Jurkat, Clone E6-1 (cell line): Measurements from ENCODE around the gene HTRA1.

Experiments used
- DNase-seq: peaks from one replicate; pipeline ENCODE4 v3.0.0-alpha.2; 2011; ENCODE audit warnings: low read depth, low spot score
- H3K4me3 ChIP-seq: 2 replicates; pipeline ENCODE4 v1.5.1; 2011; ENCODE audit warnings: mild to moderate bottlenecking, low read length, control low read depth, moderate library complexity

HTRA1 gene

DNA sequence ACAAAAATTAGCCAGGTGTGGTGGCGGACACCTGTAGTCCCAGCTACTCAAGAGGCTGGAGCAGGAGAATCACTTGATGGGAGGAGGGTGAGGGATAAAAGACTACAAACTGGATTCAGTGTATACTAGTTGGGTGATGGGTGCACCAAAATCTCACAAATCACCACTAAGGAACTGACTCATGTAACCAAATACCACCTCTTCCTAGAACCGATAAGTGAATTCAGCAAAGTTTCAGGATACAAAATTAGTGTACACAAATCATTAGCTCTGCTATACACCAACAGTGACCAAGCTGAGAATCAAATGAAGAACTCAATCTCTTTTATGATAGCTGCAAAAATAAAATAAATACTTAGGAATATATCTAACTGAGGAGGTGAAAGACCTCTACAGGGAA lies 76.2 kb downstream of the HTRA1 start:
- DNase-seq, result no peak

DNA sequence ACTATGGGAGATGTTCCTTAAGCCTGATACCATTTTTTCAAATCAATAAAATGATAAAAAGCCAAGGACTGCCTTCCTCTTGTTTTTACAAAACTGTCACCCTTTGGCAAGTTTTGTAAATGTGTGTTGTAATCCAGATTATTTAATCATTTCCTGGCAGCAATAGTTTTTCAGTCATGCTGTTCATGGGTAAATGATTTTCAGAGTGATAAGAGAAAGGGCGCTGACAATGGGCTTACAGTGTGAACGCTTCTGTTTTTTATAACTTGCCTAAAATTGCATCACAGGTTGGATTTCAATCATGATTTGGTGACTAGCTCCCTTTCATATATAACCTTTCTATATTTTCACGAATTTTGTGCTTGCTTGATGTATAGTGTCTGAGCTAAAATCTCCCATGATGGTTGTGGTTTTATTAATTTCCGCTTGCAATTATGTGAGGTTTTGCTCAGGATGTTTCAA lies 80.2 kb downstream of the HTRA1 start:
- DNase-seq, result peak; percentile 70
- no peak overlapping the region for H3K4me3 ChIP-seq

More for the DNA sequence above, 76.2 kb downstream of the HTRA1 start:
- no peak overlapping the region for H3K4me3 ChIP-seq

DNA sequence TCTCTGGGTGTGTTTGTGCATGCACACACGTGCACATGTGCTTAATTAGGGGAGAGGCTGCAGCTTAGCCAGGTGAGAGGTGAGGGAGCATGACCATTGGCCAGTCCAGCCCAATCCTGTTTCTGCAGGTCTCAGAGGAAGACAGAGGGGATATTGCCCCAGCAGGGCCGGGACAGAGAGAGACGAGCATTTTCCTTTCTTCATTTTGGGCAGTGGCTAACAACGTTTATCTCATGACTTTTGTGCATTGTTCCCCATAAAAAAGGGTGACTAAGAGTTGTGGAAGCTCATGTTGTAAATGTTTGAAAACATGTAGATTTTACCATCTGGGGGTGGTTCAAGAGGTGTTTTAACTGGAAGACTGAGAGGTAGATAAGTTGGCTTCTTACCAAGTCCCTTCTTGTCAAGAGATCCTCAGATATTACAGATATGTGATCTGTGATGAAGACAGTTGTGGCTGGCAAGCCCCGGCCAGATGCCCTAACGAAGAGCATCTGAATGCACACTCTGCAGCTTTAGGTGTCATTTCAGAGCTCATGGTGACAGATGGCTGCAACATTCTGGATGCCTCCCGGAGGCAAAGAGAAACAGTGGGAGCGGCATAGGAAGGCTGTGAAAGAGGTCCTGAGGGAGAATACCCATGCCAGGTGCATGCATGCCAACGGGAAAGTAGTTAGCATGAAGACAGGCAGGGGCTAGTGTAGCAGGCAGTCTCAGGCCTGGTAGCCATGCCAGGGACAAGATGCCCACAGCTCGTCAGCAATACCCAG lies 82.5 kb downstream of the HTRA1 start:
- no peak overlapping the region for H3K4me3 ChIP-seq
- no peak for DNase-seq

DNA sequence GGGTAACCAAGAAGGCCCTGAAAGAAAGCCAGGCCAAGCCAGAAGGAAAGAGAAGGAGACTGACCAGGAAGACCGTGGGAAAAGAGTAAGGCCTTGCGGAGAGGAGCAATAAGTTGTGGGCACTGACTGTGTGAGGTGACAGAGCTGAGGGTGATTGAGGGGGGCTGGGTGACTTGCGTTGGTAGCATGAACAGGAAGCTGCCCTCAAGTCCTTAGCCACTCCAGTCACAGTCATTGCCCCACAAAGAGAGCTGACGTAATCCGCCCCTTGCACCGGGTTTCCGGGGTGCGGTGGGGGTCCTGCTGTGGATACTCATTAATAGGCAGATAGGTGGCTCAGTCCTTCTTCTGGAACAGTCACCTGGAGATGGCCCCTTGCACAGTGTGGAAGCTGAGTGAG lies 83.1 kb downstream of the HTRA1 start:
- no peak overlapping the region for H3K4me3 ChIP-seq
- DNase-seq, result no peak

DNA sequence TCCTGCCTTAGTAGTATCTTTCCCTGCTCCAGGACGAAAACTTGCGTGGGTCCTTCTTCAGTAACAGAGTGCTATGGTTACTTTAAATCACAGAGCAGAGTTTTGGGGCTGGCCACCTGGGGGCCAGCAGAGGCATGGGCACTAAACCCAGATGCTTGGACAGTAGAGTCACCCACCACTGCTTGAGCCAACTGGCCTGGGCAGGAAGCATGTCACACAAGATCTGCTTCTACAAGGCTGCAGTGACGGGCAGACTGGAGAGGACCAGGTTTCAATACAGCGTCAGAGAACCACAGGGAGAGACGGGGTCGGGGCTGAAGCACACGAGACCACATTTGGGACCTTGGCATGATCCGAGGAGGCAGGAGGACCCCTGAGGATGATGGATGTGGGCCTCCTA lies 84.9 kb downstream of the HTRA1 start:
- DNase-seq, result no peak

DNA sequence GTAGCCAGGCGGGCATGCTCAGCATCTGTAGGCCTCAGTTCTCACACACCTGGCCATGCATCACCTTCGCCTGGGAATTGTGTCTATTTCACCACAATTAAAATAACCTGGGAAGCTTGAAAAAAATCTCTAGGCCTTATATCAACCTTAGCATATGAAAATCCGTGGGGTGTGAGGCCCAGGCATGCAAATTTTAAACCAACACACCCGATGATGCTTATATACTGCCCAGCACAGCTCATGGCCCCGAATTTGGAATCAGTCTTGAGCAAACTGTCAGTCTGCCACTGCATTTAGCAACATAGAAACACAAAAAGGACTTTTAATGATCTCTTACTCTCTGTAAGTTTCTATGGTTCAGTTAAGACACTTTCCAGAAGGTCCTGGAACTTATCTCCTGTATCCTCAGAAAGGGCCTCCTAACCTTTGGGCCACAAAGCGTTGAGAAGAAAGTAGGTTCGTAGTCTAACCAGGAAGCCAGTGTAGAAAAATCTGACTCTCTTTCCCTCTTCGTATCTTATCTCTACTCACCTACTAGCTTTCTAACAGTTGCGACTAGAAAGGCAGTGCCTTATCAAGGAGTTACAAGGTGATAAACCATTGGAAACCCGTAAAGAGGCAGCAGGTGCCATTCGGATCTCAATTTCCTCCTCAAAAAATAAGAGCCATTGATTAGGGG lies 87.2 kb downstream of the HTRA1 start:
- no peak for DNase-seq
- no peak overlapping the region for H3K4me3 ChIP-seq

More for the DNA sequence above, 84.9 kb downstream of the HTRA1 start:
- H3K4me3 ChIP-seq, result no peak overlapping the region

DNA sequence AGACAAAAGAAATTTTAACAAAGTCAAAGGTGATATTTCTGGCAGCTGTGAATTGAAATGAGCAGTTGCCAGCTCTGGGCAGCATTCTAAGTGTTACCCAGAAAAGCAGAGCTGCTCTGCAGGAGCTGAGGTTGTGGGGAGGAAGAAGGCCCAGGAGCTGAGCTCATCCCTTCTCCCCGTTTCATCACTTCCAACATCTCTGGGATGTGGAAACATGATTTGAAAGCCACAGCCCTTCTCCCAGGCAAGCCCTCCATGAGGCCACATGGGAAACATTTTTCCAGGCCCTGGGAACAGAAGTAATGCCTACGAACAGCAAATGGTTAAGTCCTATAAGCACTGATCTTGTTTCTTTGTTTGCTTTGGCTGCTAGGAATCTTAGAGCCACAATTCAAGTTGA lies 88.3 kb downstream of the HTRA1 start:
- no peak for DNase-seq
- no peak overlapping the region for H3K4me3 ChIP-seq

DNA sequence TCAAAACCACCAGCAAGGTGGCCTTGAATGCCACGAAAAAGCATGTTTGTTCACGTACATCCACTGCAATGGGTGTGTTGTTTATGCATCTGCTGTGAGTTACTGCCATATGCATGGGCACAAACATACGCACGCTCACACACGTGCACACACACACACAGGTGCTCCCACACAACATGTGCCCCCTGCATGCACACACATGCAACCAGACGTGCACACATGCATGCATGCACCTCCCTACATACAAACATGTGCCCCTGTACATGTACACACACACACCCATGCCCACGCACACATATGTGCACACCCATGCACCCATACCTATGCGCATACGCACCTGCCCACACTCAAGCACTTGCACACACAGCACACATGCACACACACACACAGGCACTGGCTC lies 89.1 kb downstream of the HTRA1 start:
- no peak for DNase-seq
- H3K4me3 ChIP-seq, result no peak overlapping the region

DNA sequence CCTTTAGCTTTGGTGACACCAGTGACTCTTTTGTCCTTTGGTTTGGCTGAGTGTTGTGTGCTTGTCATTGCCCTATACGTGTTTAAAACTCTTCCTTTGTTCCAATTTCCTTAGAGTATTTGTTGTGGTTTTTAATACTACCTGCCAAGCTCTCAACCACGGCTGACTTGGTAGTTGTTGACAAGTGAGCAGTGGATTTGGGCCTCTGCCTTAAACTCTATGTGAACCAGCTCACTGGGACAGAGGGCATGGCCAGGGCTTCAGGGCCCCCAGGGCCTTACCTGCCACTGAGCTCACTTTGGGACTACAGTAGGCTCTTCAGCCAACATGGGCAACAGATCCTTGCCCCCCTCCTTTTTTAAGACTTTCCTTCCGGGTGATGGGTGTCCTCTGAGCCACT lies 89.6 kb downstream of the HTRA1 start:
- H3K4me3 ChIP-seq, result no peak overlapping the region
- peak; percentile 68 for DNase-seq

DNA sequence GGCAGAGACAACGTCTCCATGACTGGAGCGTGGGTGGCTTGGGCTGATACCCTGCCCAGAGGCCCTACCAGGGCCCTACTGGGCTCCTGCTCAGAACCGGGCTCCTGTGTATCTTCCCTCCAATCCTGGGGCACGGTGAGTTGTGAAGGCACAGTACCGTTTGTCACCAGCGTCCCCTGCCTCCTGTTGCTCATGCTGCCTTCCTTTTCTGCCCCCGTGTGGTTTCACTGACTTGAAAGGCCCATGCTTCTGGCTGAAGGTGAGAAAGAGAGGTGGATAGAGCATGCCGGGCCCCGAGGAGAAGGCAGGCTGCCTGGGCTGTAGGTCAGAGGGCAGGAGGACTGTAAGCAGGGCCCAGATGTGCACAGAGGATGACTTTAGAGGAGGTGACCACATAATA lies 90.1 kb downstream of the HTRA1 start:
- peak; percentile 74 for DNase-seq
- no peak overlapping the region for H3K4me3 ChIP-seq

DNA sequence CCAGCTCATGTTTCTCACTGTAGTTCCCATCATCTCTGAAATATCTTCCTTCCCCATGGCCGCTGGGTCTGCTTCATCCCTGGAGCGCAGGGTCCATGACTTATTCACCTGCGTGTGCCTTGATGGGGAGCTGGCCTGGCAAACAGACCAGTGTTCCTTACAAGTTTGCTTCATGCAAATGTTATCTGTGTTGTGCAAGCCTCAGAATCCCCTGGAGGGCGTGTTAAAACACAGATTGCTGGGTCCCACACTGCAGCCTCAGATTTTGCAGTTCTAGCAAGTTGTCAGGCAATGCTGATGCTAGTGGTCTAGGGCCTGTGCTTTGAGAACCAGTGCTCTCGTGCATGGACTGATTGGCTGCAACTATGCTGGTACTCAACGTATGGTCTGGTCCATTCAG lies 92.0 kb downstream of the HTRA1 start:
- no peak for DNase-seq
- H3K4me3 ChIP-seq, result no peak overlapping the region

DNA sequence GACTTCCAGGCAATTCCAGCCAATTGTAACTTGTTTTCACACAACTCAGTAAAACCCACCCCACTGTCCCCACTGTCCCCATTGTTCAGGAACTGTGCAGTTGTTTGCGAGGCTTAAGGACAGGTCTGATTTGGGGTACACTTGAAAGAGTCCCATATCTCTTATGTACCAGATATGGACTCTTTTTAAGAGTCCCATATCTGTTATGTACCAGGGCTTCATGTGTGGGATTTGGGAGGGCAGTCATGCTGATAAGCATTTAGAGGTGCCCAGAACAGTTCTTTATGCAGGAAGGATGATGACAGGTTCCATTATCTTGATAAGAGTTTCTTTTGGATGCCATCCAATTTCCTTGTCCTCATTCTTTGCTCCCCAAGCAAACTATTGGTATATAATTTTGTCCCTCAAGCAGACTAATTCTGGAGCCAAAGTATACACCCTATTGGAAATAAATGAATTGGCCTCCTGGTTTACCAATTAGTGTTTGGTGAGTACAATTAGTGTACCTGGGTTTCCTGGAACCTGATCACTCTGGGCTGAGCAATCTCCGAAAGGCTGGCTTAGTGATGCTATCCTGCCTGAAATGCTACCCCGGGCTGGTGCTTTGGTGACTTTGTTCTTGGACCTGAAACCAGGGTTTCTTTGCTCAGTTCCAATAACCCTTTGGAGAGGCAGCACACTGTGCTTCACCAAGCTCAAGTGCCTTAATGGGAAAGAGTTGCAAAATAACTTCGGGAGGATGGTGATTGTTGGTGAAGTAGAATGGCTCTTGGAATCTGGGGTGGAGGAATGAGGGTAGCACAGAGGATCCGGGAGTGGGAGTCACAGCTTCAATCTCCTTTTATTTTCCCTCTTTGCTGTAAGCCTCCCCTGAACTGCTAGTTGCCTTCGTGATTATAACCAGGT lies 93.0 kb downstream of the HTRA1 start:
- DNase-seq, result no peak
- H3K4me3 ChIP-seq, result no peak overlapping the region

DNA sequence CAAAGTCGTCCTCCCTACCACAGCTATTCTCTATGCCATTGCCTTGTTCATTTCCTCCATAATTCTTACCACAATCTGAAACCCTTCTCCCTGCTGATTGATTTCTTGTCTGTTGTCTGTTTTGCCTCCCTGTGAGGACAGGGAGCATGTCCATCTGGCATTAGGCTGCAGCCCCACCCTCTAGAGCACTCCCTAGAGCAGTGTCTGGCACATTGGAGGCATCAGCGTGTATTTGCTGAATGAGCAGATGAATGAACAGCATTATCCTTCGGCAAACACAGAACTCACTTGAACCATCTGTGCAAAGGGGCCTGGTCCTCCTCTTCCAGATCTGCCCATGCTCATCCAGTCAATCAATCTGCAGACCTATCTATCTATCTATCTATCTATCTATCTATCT lies 94.1 kb downstream of the HTRA1 start:
- no peak overlapping the region for H3K4me3 ChIP-seq
- no peak for DNase-seq

DNA sequence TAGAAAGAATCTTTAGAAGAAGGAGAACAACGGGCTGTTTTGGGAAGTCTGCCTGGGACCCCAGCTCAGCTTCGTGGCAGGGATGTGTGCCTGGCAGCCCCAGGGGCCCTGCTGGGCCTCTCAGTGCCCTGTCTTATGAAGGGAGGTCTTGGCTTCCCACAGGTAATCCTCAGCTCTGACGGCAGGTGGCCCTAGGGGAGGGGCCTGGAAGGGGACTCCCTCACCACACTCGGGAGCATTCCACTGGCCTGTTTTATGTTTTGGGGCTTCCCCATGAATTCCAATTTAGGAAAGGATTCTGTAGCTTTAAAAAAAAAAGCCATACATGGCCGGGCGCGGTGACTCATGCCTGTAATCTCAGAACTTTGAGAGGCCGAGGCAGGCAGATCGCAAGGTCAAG lies 96.2 kb downstream of the HTRA1 start:
- H3K4me3 ChIP-seq, result no peak overlapping the region
- no peak for DNase-seq

DNA sequence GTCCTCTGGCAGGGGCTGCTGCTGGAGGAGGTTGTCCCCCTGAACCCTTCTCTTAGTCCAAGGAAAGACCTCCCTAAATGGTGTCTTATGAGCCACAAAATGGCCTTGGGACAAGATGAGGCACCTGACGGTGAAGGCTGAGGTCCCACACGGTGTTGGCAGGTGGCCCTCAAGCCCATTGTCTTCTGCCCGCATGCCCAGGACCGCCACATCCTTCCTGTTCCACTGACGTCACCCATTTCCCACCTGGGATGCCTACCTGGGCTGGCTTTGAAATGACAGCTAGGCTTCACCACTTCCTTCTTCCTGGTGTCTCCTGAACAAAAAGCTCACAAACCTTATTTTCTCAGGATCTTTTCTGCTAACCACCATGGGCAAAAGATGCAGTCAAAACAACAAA lies 97.1 kb downstream of the HTRA1 start:
- peak; percentile 91 for DNase-seq
- peak overlapping the region; percentile 23 for H3K4me3 ChIP-seq

DNA sequence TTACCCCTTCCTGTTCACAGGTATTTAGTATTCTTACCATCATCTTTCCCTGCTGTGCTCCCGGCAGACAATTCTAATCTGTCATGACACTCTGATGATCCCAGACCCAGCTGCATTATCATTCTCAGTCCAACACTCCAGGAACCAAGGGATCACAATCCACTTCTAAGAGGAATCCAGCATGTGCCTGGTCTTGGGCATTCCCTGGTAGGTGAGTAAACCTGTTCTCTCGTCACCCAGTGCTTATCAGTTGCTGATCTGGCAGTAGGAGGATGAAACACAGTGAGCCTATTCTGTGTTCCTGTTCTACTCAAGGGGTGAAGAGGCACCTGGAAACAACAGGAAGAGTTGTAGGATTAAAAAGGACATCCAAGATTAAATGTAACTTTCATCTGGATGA lies 97.9 kb downstream of the HTRA1 start:
- no peak overlapping the region for H3K4me3 ChIP-seq
- no peak for DNase-seq

DNA sequence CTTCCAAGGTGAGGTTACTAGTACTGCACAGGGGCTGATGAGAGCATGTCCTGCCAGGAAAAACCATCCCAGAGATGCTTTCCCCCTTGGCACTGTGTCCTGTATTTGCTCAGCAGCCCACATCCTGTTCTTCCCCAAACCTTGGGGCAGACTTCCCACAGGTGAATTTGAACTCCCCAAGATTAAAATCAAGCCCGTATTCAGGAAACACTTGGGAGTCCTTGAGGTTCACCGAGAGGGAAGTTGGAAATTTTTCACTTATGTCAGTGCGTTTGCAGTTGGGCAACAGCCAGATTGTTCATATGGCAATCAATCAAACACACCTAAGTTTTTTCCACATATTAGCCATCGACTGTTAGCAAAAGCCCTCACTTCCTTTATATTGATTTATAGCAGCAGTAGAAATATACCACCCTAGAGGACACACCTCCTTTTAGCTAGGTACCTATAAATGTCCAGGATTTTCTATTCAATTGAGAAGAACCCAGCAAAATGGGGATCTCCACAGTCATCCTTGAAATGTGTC lies 99.0 kb downstream of the HTRA1 start, which contains the start of gene DMBT1:
TSS of gene DMBT1 (plus strand) at position 476 of the 526 bp plus-strand sequence. CDS start at position 493, 17 bp downstream.
- DNase-seq, result no peak
- H3K4me3 ChIP-seq, result no peak within 1 kb of the TSS

DNA sequence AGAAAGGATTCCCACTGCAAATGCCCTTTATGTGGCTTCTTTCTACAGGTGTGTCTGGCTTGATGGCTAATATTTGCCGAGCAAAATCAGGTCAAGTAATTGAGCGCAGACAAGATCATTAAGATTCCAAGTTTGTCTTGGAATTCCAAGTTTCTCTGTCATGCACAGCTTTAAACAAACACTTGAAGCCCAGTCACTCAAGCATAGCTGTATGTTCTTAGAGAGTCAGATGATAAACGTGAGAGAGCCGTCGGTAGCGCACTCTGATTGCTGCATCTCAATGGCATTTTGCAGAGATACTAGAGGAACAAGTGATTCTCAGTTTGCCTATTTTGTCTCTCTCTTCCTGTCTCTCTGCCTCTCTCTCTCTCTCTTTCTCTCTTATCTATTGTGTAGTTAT lies 99.9 kb downstream of the HTRA1 start:
- no peak overlapping the region for H3K4me3 ChIP-seq
- no peak for DNase-seq

DNA sequence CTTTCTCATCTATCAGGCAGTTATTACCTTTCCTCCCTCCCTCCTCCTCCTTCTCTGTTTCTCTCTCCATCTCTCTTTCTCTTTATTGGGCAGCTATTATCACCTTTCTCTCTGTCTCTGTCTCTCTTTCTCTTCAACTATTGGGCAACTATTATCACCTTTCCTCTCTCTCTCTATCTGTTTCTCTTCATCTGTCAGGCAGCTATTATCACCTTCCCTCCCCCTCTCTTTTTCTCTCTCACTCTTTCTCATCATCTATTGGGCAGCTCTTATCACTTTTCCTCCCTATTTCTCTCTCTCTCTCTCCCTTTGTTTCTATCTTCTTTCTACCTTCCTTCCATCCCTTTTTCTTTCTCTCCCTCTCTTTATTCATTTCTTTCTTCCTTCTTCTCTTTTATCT lies 100.4 kb downstream of the HTRA1 start:
- no peak for DNase-seq

More for the DNA sequence above, 100.4 kb downstream of the HTRA1 start:
- no peak overlapping the region for H3K4me3 ChIP-seq
